ENCODE data around the gene NOP9.
"Not testable (repeated sequence)": the region's sequence is repeated elsewhere in the genome, so short reads cannot be mapped to it uniquely, and the experiment has no call there.

The NOP9 gene

GRCh38 chr14:24353559-24354481 lies 54.2 kb downstream of the NOP9 start:
- no peak for DNase-seq (ENCODE audit: low spot score)

DNA sequence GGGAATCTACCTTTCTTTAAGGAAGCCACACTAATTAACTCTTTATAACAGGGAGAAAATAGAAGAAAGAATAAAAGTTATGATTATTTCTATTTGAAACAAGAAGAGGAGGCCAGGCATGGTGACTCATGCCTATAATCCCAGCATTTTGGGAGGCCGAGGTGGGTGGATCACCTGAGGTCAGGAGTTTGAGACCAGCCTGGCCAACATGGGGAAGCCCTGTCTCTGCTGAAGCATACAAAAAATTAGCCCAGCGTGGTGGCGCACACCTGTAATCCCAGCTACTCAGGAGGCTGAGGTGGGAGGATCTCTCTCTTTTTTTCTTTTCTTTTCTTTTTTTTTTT lies 54.8 kb downstream of the NOP9 start:
- not testable (repeated sequence) for DNase-seq (ENCODE audit: low spot score)

DNA sequence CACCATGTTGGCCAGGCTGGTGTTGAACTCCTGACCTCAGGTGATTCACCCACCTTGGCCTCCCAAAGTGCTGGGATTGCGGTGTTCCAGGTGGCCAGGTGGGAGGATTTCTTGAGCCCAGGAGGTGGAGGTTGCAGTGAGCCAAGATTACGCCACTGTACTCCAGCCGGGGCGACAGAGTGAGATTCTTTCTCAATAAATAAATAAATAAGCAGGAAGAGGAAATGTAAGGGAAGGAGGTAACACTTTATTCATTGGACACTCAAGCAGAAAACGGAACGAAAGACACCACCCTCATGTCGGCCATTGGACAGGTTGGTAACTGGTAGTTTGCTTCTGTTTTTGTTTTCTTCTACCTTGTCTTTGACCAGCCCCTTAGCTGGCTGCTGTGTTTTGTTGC lies 55.4 kb downstream of the NOP9 start:
- no peak for DNase-seq (ENCODE audit: low spot score)

DNA sequence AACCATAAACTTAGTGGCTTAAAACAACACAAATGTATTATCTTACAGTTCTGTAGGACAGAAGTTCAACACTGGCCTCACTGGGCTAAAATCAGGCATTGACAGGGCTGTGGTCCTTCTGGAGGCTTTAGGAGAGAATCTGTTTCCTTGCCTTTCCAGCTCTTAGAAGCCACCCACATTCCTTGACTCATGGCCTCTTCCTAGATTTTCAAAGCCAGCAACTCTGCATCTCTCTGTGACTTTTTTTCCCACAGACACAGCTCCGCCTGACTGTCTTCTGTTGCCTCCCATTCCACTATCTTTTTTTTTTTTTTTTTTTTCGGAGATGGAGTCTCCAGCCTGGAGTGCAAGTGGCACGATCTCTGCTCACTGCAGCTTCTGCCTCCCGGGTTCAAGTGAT lies 56.6 kb downstream of the NOP9 start:
- DNase-seq (ENCODE audit: low spot score), result no peak

Measured in Ammon's horn (tissue), 1 donor.